ENCODE data around the gene RBM28.

RBM28 gene

GRCh38 chr7:128343554-128344430 is at the start of gene RBM28:
Gene RBM28 (minus strand): TSS chr7:128343908. CDS start chr7:128343793, 115 bp downstream.
- FAIRE-seq, result no peak

GRCh38 chr7:128392446-128393327 is 49.0 kb upstream of the RBM28 start:
- DNase-seq (ENCODE audit: insufficient read length, low spot score) (no peak), FAIRE-seq (no peak)

More at GRCh38 chr7:128343554-128344430, at the start of gene RBM28:
- DNase-seq (ENCODE audit: insufficient read length, low spot score), result peak; percentile 80

GRCh38 chr7:128391805-128392204 is 48.1 kb upstream of the RBM28 start:
- no peak for FAIRE-seq
- DNase-seq (ENCODE audit: insufficient read length, low spot score), result no peak

- DNase-seq (ENCODE audit: insufficient read length, low spot score), result no peak
- FAIRE-seq, result no peak
Observed at GRCh38 chr7:128390871-128391565, 47.3 kb upstream of the RBM28 start.

- no peak for FAIRE-seq
- no peak for DNase-seq (ENCODE audit: insufficient read length, low spot score)
Observed at GRCh38 chr7:128389618-128390329, 46.1 kb upstream of the RBM28 start.

GRCh38 chr7:128389085-128389617 is 45.4 kb upstream of the RBM28 start:
- FAIRE-seq (no peak), DNase-seq (ENCODE audit: insufficient read length, low spot score) (no peak)

GRCh38 chr7:128388145-128388485 is 44.4 kb upstream of the RBM28 start:
- no peak for FAIRE-seq
- DNase-seq (ENCODE audit: insufficient read length, low spot score), result no peak

GRCh38 chr7:128387216-128388144 is 43.8 kb upstream of the RBM28 start:
- no peak for FAIRE-seq
- DNase-seq (ENCODE audit: insufficient read length, low spot score), result peak; percentile 89

GRCh38 chr7:128385988-128386925 is 42.5 kb upstream of the RBM28 start:
- FAIRE-seq, result no peak

GRCh38 chr7:128384726-128385125 is 41.0 kb upstream of the RBM28 start:
- FAIRE-seq (no peak), DNase-seq (ENCODE audit: insufficient read length, low spot score) (no peak)

More at GRCh38 chr7:128385988-128386925, 42.5 kb upstream of the RBM28 start:
- DNase-seq (ENCODE audit: insufficient read length, low spot score), result no peak

GRCh38 chr7:128383776-128384175 is 40.1 kb upstream of the RBM28 start:
- FAIRE-seq (no peak), DNase-seq (ENCODE audit: insufficient read length, low spot score) (no peak)

- FAIRE-seq, result no peak
Observed at GRCh38 chr7:128381161-128381821, 37.6 kb upstream of the RBM28 start.

GRCh38 chr7:128380483-128381106 is 36.9 kb upstream of the RBM28 start:
- FAIRE-seq (no peak), DNase-seq (ENCODE audit: insufficient read length, low spot score) (no peak)

More at GRCh38 chr7:128381161-128381821, 37.6 kb upstream of the RBM28 start:
- no peak for DNase-seq (ENCODE audit: insufficient read length, low spot score)

- FAIRE-seq (no peak), DNase-seq (ENCODE audit: insufficient read length, low spot score) (no peak)
Observed at GRCh38 chr7:128379900-128380479, 36.3 kb upstream of the RBM28 start.

- FAIRE-seq (no peak), DNase-seq (ENCODE audit: insufficient read length, low spot score) (no peak)
Observed at GRCh38 chr7:128378637-128379036, 34.9 kb upstream of the RBM28 start.

GRCh38 chr7:128376077-128376476 is 32.4 kb upstream of the RBM28 start:
- FAIRE-seq (no peak), DNase-seq (ENCODE audit: insufficient read length, low spot score) (no peak)

Measured in HTR-8/SVneo (cell line).